PC-9 (cell line): ENCODE measurements around the gene DCUN1D4.

Experiments used
- CTCF ChIP-seq: fragments of 200-600 bp; sonication (generic); conservative IDR thresholded peaks from 2 replicates; pipeline ENCODE4 v1.6.1; 2017; ENCODE audit warnings: mixed run types, antibody characterized with exemption, mild to moderate bottlenecking, moderate library complexity
- EZH2 ChIP-seq: fragments of 200-600 bp; sonication (generic); IDR thresholded peaks from 2 replicates; pipeline ENCODE4 v1.8.0; 2017; ENCODE audit warnings: antibody characterized with exemption, low read depth

DNA sequence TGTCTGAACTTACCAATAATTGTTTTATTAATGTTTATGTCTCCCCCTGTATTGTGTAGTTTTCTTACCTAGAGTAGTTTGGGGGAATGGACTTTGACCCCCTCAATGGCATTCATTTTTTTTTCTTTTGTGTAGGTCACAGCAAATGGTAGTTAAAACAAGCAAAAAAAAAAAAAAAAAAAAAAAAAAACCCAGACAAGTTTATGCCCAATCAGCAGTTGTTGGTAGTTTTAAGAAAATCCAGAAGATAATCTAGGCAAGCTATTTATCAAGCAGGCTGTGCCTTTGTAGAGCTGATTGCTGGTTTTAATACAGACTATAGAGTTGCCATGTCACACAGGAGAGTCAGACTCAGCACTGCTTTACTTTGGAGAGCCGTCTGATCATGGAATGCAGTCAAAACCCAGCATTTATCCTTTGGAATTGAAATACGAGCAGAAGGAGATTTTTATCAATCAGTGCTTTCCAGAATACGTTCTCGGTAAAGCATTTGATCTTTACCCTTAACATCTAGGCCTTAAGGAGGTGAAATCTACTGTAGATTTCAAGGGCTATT, 16.6 kb downstream of the DCUN1D4 start:
- no peak for TF ChIP-seq CTCF
- no peak for TF ChIP-seq EZH2
